ENCODE data around the gene MVP.
A peak's percentile ranks its signal among the peaks of the same experiment; 100 is the strongest.

GRCh38 chr16:29825145-29826044 is 5.1 kb downstream of the MVP start:
- no peak for TF ChIP-seq EP300 (IDR thresholded peaks at IDR 0.05)
- TF ChIP-seq CTCF (IDR thresholded peaks at IDR 0.05), result no peak
- peak in 3 of 4 donors; percentile 20 to 50 (median 25) for TF ChIP-seq POLR2AphosphoS5 (IDR thresholded peaks at IDR 0.05)
- TF ChIP-seq POLR2A (IDR thresholded peaks at IDR 0.05), result no peak

Measured in sigmoid colon (tissue), 4 donors.